Neutrophil (primary cell): ENCODE data around the gene KRTAP12-3.
A peak's percentile ranks its signal among the peaks of the same experiment; 100 is the strongest.
"Not testable (repeated sequence)": the region's sequence is repeated elsewhere in the genome, so short reads cannot be mapped to it uniquely, and the experiment has no call there.

Experiments used
- H3K27ac ChIP-seq: fragments of 200-600 bp; sonication (generic); 2 replicates; pipeline ENCODE4 v1.5.1; 2016; ENCODE audit warnings: mild to moderate bottlenecking, moderate library complexity
- H3K27me3 ChIP-seq: fragments of 200-600 bp; sonication (generic); 2 replicates; pipeline ENCODE4 v1.6.0; 2016; ENCODE audit warnings: mild to moderate bottlenecking
- H3K36me3 ChIP-seq: fragments of 200-600 bp; sonication (generic); 2 replicates; pipeline ENCODE4 v1.5.1; 2017
- H3K4me1 ChIP-seq, 2 experiments: fragments of 200-600 bp in 1 of 2; sonication (generic) in 1 of 2; 1 replicate in 1 of 2; 2 replicates in 1 of 2; pipeline versions ENCODE4 v1.5.1 to v1.6.1; 2013 to 2016; ENCODE audit warnings: low read depth in 1 of 2, low read length in 1 of 2, mild to moderate bottlenecking in 1 of 2, moderate library complexity in 1 of 2; ENCODE audit not compliant: control insufficient read depth in 1 of 2, insufficient read depth in 1 of 2
- H3K4me3 ChIP-seq, 2 experiments: fragments of 200-600 bp in 1 of 2; sonication (generic) in 1 of 2; 1 replicate in 1 of 2; 2 replicates in 1 of 2; pipeline ENCODE4 v1.5.1; 2013 to 2016; ENCODE audit warnings: low read depth in 1 of 2, low read length in 1 of 2, mild to moderate bottlenecking in 1 of 2, moderate library complexity in 1 of 2
- H3K9me3 ChIP-seq: fragments of 200-600 bp; sonication (generic); 2 replicates; pipeline ENCODE4 v1.5.1; 2016
- CTCF ChIP-seq: fragments of 200-600 bp; sonication (generic); IDR thresholded peaks from 2 replicates; pipeline ENCODE4 v1.5.1; 2016; ENCODE audit warnings: antibody characterized with exemption

Gene KRTAP12-3, protein sequence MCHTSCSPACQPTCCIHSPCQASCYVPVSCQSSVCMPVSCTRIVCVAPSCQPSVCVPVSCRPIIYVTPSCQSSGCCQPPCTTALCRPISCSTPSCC

GRCh38 chr21:44657635-44658540 is at the start of gene KRTAP12-3:
Gene KRTAP12-3 (plus strand): TSS chr21:44657932. CDS start chr21:44657980, 48 bp downstream.
- H3K4me3 ChIP-seq: no peak within 1 kb of the TSS
- H3K27ac ChIP-seq: peak within 1 kb of the TSS; percentile 69
- peaks cover 10 to 11% of the 10 kb centered on the region in 2 experiments for H3K4me1 ChIP-seq
- no peaks in the 10 kb centered on the region for H3K36me3 ChIP-seq
- no peak for TF ChIP-seq CTCF
- H3K9me3 ChIP-seq: peaks cover 3% of the 10 kb centered on the region
- no peaks in the 10 kb centered on the region for H3K27me3 ChIP-seq

- no peak for TF ChIP-seq CTCF
Measured at GRCh38 chr21:44609193-44609592, 48.5 kb upstream of the KRTAP12-3 start.

DNA sequence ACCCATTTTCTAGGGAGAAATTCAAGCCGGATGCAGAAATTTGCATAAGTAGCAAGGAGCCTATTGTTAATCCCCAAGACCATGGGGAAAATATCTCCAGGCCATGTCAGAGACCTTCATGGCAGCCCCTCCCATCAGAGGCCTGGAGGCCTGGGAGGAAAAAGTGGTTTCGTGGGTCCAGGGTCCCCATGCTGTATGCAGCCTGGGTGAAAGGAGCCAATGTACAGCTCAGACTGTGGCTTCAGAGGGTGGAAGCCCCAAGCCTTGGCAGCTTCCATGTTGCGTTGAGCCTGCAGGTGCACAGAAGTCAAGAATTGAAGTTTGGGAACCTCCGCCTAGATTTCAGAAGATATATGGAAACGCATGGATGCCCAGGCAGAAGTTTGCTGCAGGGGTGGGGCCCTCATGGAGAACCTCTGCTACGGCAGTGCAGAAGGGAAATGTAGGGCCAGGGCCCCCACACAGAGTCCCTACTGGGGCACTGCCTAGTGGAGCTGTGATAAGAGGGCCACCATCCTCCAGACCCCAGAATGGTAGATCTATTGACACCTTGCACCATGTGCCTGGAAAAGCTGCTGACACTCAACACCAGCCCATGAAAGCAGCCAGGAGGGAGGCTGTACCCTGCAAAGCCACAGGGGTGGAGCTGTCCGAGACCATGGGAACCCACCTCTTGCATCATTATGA is 47.4 kb upstream of the KRTAP12-3 start:
- not testable (repeated sequence) for H3K4me1 ChIP-seq, H3K36me3 ChIP-seq, H3K27me3 ChIP-seq, H3K4me3 ChIP-seq, H3K9me3 ChIP-seq, H3K27ac ChIP-seq

More at GRCh38 chr21:44609193-44609592, 48.5 kb upstream of the KRTAP12-3 start:
- H3K4me3 ChIP-seq: no peak overlapping the region
- H3K27ac ChIP-seq: no peak overlapping the region
- H3K27me3 ChIP-seq: peaks cover 6% of the 10 kb centered on the region
- no peaks in the 10 kb centered on the region for H3K4me1 ChIP-seq
- H3K36me3 ChIP-seq: no peaks in the 10 kb centered on the region
- H3K9me3 ChIP-seq: no peaks in the 10 kb centered on the region

DNA sequence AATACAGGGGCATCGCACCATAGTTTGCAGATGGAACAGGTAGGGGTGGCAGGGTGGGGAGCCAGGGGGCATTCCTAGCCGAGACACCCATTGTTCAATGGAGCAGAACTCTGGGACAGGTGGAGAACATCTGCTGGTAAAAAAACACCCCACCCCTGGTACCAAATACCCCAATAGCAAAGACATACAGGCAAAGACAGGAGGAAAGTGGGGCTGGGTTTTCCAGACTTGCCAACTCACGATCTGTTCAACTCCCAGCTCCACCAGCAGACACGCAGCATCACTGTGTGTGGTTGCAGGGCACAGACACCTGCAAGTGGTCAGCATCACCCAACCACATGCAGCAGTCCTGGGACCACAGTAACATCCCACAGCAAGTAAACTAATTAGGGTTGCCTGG is 46.2 kb upstream of the KRTAP12-3 start:
- Histone ChIP-seq H3K27ac (no peak overlapping the region), H3K4me3 (no peak overlapping the region), H3K9me3 (no peaks in the 10 kb centered on the region), H3K4me1 (peaks cover 0 to under 1% of the 10 kb centered on the region in 2 experiments), H3K27me3 (peaks cover 3% of the 10 kb centered on the region), H3K36me3 (no peaks in the 10 kb centered on the region)
- TF ChIP-seq CTCF: no peak

- Histone ChIP-seq H3K36me3 (no peaks in the 10 kb centered on the region), H3K9me3 (no peaks in the 10 kb centered on the region), H3K4me1 (peaks cover 0 to 6% of the 10 kb centered on the region in 2 experiments), H3K4me3 (no peak within 1 kb of the TSS), H3K27me3 (no peaks in the 10 kb centered on the region), H3K27ac (no peak within 1 kb of the TSS)
- no peak for TF ChIP-seq CTCF
Measured at GRCh38 chr21:44612029-44612486, 45.7 kb upstream of the KRTAP12-3 start, which contains the start of gene KRTAP10-8. Gene KRTAP10-8 (plus strand): TSS chr21:44612079. CDS start chr21:44612101, 22 bp downstream.
